Measurements from ENCODE around the gene LYRM4.

DNA sequence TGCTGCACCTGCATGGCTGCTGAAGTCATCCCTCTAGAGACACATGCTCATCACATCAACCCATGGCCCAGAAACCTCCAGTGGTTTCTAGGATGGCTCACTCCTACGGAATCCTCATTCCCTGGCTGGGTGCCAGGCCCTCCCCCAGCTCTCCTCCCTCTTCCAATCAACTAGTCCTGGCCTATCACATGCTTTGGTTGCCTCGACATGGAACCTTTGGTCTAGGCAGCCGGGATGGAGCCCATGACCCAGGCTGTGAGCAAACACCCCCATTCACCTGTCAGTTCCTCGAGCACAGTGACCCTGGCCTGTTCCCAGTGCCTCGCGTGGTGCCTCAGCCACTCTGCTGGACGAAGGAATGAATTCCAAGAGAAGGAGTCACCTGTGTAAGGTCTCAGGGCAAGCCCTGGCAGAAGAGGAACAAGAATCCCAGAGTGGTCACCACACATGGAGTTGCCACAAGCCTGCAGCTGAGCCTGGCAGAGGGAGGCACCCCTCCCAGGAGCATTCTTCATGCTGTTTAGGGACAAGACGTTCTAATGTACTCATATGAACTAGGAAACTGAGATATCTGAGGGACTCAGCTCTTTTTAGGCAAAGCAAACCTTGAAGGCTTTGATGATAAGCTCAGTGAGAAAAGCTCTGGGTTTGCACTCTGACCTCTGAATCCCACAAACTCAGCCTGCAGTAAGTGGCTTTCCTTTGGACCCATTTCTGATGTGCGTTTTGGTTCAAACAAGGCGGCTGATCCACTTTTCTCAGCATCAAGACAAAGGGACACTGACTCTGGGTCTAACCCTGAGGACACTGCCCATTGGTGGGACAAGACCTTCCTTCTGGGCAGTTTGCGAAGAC lies 135.4 kb downstream of the LYRM4 start:
- TF ChIP-seq, protein P1, sequence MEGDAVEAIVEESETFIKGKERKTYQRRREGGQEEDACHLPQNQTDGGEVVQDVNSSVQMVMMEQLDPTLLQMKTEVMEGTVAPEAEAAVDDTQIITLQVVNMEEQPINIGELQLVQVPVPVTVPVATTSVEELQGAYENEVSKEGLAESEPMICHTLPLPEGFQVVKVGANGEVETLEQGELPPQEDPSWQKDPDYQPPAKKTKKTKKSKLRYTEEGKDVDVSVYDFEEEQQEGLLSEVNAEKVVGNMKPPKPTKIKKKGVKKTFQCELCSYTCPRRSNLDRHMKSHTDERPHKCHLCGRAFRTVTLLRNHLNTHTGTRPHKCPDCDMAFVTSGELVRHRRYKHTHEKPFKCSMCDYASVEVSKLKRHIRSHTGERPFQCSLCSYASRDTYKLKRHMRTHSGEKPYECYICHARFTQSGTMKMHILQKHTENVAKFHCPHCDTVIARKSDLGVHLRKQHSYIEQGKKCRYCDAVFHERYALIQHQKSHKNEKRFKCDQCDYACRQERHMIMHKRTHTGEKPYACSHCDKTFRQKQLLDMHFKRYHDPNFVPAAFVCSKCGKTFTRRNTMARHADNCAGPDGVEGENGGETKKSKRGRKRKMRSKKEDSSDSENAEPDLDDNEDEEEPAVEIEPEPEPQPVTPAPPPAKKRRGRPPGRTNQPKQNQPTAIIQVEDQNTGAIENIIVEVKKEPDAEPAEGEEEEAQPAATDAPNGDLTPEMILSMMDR (IDR thresholded peaks at IDR 0.05; ENCODE audit: poor library complexity, severe bottlenecking), result no peak
- TF ChIP-seq POLR2AphosphoS5 (IDR thresholded peaks at IDR 0.05) (no peak), RAD21 (conservative IDR thresholded peaks at IDR 0.05) (no peak), EP300 (conservative IDR thresholded peaks at IDR 0.05; ENCODE audit: poor library complexity, severe bottlenecking) (no peak), MXI1 (conservative IDR thresholded peaks at IDR 0.05; ENCODE audit: poor library complexity, severe bottlenecking) (no peak), EZH2 (IDR thresholded peaks at IDR 0.05; ENCODE audit: borderline replicate concordance, insufficient read depth, low read length, poor library complexity, severe bottlenecking) (no peak), SMC3 (conservative IDR thresholded peaks at IDR 0.05; ENCODE audit: poor library complexity) (no peak), TAF1 (IDR thresholded peaks at IDR 0.05; ENCODE audit: low read depth) (no peak)
- TF ChIP-seq, protein P2, sequence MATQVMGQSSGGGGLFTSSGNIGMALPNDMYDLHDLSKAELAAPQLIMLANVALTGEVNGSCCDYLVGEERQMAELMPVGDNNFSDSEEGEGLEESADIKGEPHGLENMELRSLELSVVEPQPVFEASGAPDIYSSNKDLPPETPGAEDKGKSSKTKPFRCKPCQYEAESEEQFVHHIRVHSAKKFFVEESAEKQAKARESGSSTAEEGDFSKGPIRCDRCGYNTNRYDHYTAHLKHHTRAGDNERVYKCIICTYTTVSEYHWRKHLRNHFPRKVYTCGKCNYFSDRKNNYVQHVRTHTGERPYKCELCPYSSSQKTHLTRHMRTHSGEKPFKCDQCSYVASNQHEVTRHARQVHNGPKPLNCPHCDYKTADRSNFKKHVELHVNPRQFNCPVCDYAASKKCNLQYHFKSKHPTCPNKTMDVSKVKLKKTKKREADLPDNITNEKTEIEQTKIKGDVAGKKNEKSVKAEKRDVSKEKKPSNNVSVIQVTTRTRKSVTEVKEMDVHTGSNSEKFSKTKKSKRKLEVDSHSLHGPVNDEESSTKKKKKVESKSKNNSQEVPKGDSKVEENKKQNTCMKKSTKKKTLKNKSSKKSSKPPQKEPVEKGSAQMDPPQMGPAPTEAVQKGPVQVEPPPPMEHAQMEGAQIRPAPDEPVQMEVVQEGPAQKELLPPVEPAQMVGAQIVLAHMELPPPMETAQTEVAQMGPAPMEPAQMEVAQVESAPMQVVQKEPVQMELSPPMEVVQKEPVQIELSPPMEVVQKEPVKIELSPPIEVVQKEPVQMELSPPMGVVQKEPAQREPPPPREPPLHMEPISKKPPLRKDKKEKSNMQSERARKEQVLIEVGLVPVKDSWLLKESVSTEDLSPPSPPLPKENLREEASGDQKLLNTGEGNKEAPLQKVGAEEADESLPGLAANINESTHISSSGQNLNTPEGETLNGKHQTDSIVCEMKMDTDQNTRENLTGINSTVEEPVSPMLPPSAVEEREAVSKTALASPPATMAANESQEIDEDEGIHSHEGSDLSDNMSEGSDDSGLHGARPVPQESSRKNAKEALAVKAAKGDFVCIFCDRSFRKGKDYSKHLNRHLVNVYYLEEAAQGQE (IDR thresholded peaks at IDR 0.05; ENCODE audit: borderline replicate concordance), result no peak

Measured in neural cell (in vitro differentiated cells).